HG03159 (cell line): ENCODE measurements around the gene SLC25A53.
"Not testable (repeated sequence)": the region's sequence is repeated elsewhere in the genome, so short reads cannot be mapped to it uniquely, and the experiment has no call there.

Experiments
- ATAC-seq: cut with Tn5 transposase; IDR thresholded peaks from one replicate; pipeline ENCODE4 v1.9.1; 2021; ENCODE audit warnings: mild to moderate bottlenecking, moderate library complexity; ENCODE audit not compliant: unreplicated experiment

SLC25A53 gene

GRCh38 chrX:104075778-104076445, 80.9 kb downstream of the SLC25A53 start, which contains the start of gene TMSB15C:
TMSB15C (minus strand) TSS chrX:104076236.
- ATAC-seq = peak; percentile 98

DNA sequence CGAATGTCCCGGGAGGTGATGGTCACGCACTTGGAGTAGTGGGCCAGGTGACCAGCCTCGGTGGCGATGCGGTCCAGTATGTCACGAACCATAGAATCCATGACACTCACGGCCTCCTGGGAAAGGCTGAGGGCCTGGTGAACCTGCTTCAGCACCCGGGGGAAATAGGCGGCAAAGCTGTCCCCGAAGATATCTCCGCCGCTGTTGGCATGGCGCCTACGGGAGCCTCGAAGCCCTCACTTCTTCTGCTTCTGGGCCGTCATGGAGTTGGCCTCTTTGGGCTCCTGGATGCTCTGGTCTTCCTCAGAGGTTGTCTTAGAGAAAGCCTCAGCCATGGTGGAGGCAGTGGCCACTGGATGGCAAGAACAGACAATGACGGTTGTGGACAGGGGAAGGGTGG, 94.2 kb downstream of the SLC25A53 start:
- ATAC-seq = not testable (repeated sequence)

DNA sequence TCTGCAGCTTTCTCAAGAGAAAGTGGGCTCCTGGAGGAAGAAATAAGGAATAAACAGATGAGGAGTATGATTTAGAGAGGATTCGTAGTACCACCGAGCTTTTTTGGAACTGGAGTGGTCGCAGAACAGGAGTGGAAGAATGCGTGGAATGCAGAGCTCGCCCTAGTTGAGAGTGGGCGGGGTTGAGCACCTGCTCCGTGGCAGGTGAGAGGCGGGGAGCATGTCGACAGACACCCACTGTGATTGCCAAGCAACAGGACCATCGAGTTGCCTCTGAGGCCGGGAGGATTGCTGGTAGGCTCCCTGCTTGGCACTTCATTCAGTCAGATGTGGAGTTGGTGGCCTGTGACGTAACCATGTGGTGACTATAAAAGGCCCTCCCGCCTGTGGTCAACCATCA, 101.9 kb downstream of the SLC25A53 start:
- not testable (repeated sequence) for ATAC-seq
